GM21717 (cell line): ENCODE results near the gene HS2ST1.

Experiments
- ATAC-seq: cut with Tn5 transposase; IDR thresholded peaks from one replicate; pipeline ENCODE4 v1.9.1; 2021; ENCODE audit warnings: mild to moderate bottlenecking, moderate library complexity; ENCODE audit not compliant: unreplicated experiment

HS2ST1 gene

GRCh38 chr1:87104945-87105344, 190.5 kb downstream of the HS2ST1 start:
- no peak for ATAC-seq

GRCh38 chr1:87106144-87106543, 191.7 kb downstream of the HS2ST1 start:
- ATAC-seq, result no peak

- no peak for ATAC-seq
These were observed 192.4 kb downstream of the HS2ST1 start for GRCh38 chr1:87106867-87107266.

- ATAC-seq, result peak; percentile 49
These were observed 193.8 kb downstream of the HS2ST1 start for GRCh38 chr1:87108228-87108627.

GRCh38 chr1:87108814-87109411, 194.5 kb downstream of the HS2ST1 start:
- no peak for ATAC-seq

- no peak for ATAC-seq
These were observed 197.4 kb downstream of the HS2ST1 start for GRCh38 chr1:87111659-87112371.

- no peak for ATAC-seq
These were observed 198.9 kb downstream of the HS2ST1 start for GRCh38 chr1:87113313-87113712.

- no peak for ATAC-seq
These were observed 201.0 kb downstream of the HS2ST1 start for GRCh38 chr1:87115317-87115890.

- no peak for ATAC-seq
These were observed 201.5 kb downstream of the HS2ST1 start for GRCh38 chr1:87115891-87116290.

GRCh38 chr1:87117761-87118368, 203.4 kb downstream of the HS2ST1 start:
- no peak for ATAC-seq

- no peak for ATAC-seq
These were observed 205.2 kb downstream of the HS2ST1 start for GRCh38 chr1:87119541-87120140.

GRCh38 chr1:87120779-87121178, 206.3 kb downstream of the HS2ST1 start:
- ATAC-seq, result no peak

GRCh38 chr1:87121711-87122163, 207.3 kb downstream of the HS2ST1 start:
- ATAC-seq, result no peak

GRCh38 chr1:87122243-87122642, 207.8 kb downstream of the HS2ST1 start:
- ATAC-seq, result no peak

GRCh38 chr1:87123610-87124009, 209.2 kb downstream of the HS2ST1 start:
- ATAC-seq, result no peak

- no peak for ATAC-seq
These were observed 212.6 kb downstream of the HS2ST1 start for GRCh38 chr1:87126886-87127505.

GRCh38 chr1:87127581-87127980, 213.1 kb downstream of the HS2ST1 start:
- ATAC-seq, result no peak

GRCh38 chr1:87129038-87129437, 214.6 kb downstream of the HS2ST1 start:
- ATAC-seq, result no peak

- no peak for ATAC-seq
These were observed 215.2 kb downstream of the HS2ST1 start for GRCh38 chr1:87129606-87130005.

- ATAC-seq, result no peak
These were observed 216.0 kb downstream of the HS2ST1 start for GRCh38 chr1:87130438-87130837.

GRCh38 chr1:87131809-87132283, 217.4 kb downstream of the HS2ST1 start:
- ATAC-seq, result peak; percentile 98
